MCF 10A (cell line): Measurements from ENCODE around the gene BPNT1. TPM values are rescaled to one million over a fixed set of nuclear protein-coding genes. Genes with fewer than 3 reads are reported as not detected.

ENCODE experiments used
- BruUV-seq: library from RNA; stranded (reverse); fragments of 400-500 nt; replicated peaks from 2 replicates; lab custom pipeline; 2021; lab: Mats Ljungman, UMichigan
- CTCF ChIA-PET: fragments of 300-600 bp; sonication (Branson Sonifier 250); formaldehyde crosslinking; extraction: SDS; loops from one replicate; lab custom pipeline; 2021; ENCODE audit warnings: antibody characterized with exemption, inconsistent platforms; lab: Yijun Ruan, JAX
- POLR2A ChIA-PET: fragments of 300-600, 350-650 bp; sonication (Branson Sonifier 250); formaldehyde crosslinking; extraction: SDS; loops from one replicate; lab custom pipeline; 2020; ENCODE audit warnings: antibody characterized with exemption, inconsistent platforms; lab: Yijun Ruan, JAX
- DNase-seq: peaks from one replicate; pipeline ENCODE4 v3.0.0-alpha.2; 2018; ENCODE audit not compliant: unreplicated experiment
- H3K27ac Mint-ChIP-seq: one replicate; pipeline ENCODE4 v1.8.0; 2022; ENCODE audit warnings: mild to moderate bottlenecking, low read depth, mixed read lengths; ENCODE audit not compliant: unreplicated experiment
- H3K27me3 Mint-ChIP-seq: one replicate; pipeline ENCODE4 v1.8.0; 2022; ENCODE audit warnings: mixed read lengths; ENCODE audit not compliant: insufficient read depth, unreplicated experiment
- H3K36me3 Mint-ChIP-seq: one replicate; pipeline ENCODE4 v1.8.0; 2022; ENCODE audit warnings: mild to moderate bottlenecking, moderate library complexity, mixed read lengths; ENCODE audit not compliant: insufficient read depth, unreplicated experiment
- H3K4me1 Mint-ChIP-seq: one replicate; pipeline ENCODE4 v1.8.0; 2022; ENCODE audit warnings: mixed read lengths; ENCODE audit not compliant: insufficient read depth, unreplicated experiment
- H3K4me3 Mint-ChIP-seq: one replicate; pipeline ENCODE4 v1.8.0; 2022; ENCODE audit warnings: mild to moderate bottlenecking, moderate library complexity, mixed read lengths; ENCODE audit not compliant: unreplicated experiment
- H3K9me3 Mint-ChIP-seq: one replicate; pipeline ENCODE4 v1.8.0; 2022; ENCODE audit warnings: mixed read lengths; ENCODE audit not compliant: unreplicated experiment
- CTCF ChIP-seq: fragments of 200-600 bp; IDR thresholded peaks from one replicate; pipeline ENCODE4 v1.8.0; 2022; ENCODE audit warnings: antibody characterized with exemption, mild to moderate bottlenecking; ENCODE audit not compliant: unreplicated experiment
- intact Hi-C: fragments of 100-400 bp; cut with micrococcal nuclease; formaldehyde crosslinking; loops from 2 replicates; pipeline ENCODE4 v1.14.1; 2022
- total RNA-seq: library from RNA; stranded (reverse); gene quantifications from 2 replicates; pipeline ENCODE4 v1.2.3, GENCODE V29; 2022

BPNT1 gene
- total RNA-seq, 1 experiment from 2014 or later: 39.2 TPM

- ChIA-PET CTCF (interaction anchor here (0.5 to 1.1 kb wide), 3 partner anchors 34 to 596 kb away, joined by 3 to 4 read pairs (median 4); no protein-coding TSS in a partner anchor), POLR2A (interaction anchor here (0.6 to 1.4 kb wide), 2 partner anchors 10 to 30 kb away, joined by 3 read pairs; no protein-coding TSS in a partner anchor)
- H3K4me1 Mint-ChIP-seq: peaks cover 5% of the 10 kb centered on the region
- TF ChIP-seq CTCF: no peak
- no peak overlapping the region for H3K27ac Mint-ChIP-seq
- H3K27me3 Mint-ChIP-seq: no peaks in the 10 kb centered on the region
- H3K4me3 Mint-ChIP-seq: no peak overlapping the region
- peak; percentile 24 for DNase-seq
- H3K36me3 Mint-ChIP-seq: peaks cover 25% of the 10 kb centered on the region
- no peaks in the 10 kb centered on the region for H3K9me3 Mint-ChIP-seq
- intact Hi-C loops: no loop called here
- BruUV-seq: no TSS peak
These were observed 5.1 kb downstream of the BPNT1 start for GRCh38 chr1:220084460-220084859.

GRCh38 chr1:220077887-220078286 lies 11.7 kb downstream of the BPNT1 start:
- ChIA-PET POLR2A (interaction anchor here (1.3 kb wide), 1 partner anchor 10 kb away, joined by 6 read pairs; no protein-coding TSS in a partner anchor), CTCF (interaction anchor here (0.6 to 1.3 kb wide), 3 partner anchors 9 to 17 kb away, joined by 3 to 4 read pairs (median 3); no protein-coding TSS in a partner anchor)
- Mint-ChIP-seq H3K4me1 (no peaks in the 10 kb centered on the region), H3K4me3 (no peak overlapping the region), H3K9me3 (no peaks in the 10 kb centered on the region), H3K36me3 (peaks cover 54% of the 10 kb centered on the region), H3K27me3 (no peaks in the 10 kb centered on the region), H3K27ac (no peak overlapping the region)
- intact Hi-C loops: no loop called here
- no TSS peak for BruUV-seq
- DNase-seq: no peak
- TF ChIP-seq CTCF: no peak

- DNase-seq: no peak
These were observed 12.5 kb downstream of the BPNT1 start for GRCh38 chr1:220076861-220077762.

More at GRCh38 chr1:220076861-220077762, 12.5 kb downstream of the BPNT1 start:
- ChIA-PET POLR2A (no interaction called here), CTCF (interaction anchor here (0.6 to 1.3 kb wide), 3 partner anchors 8 to 36 kb away, joined by 3 to 4 read pairs (median 3); no protein-coding TSS in a partner anchor)
- Mint-ChIP-seq H3K27ac (no peak overlapping the region), H3K9me3 (no peaks in the 10 kb centered on the region), H3K36me3 (peaks cover 57% of the 10 kb centered on the region), H3K4me3 (no peak overlapping the region), H3K27me3 (no peaks in the 10 kb centered on the region), H3K4me1 (no peaks in the 10 kb centered on the region)
- intact Hi-C loops: no loop called here
- no peak for TF ChIP-seq CTCF
- BruUV-seq: no TSS peak
